Ectodermal cell (in vitro differentiated cells): ENCODE results near the gene MCF2L.

Experiments used
- H3K27ac ChIP-seq: 2 replicates; pipeline ENCODE4 v1.7.0; 2013; ENCODE audit warnings: mild to moderate bottlenecking, low read depth, low read length; ENCODE audit not compliant: insufficient read depth, poor library complexity, severe bottlenecking
- H3K27me3 ChIP-seq: 2 replicates; pipeline ENCODE4 v1.7.0; 2013; ENCODE audit warnings: mild to moderate bottlenecking, low read length; ENCODE audit not compliant: insufficient read depth, control insufficient read depth, poor library complexity, severe bottlenecking
- H3K36me3 ChIP-seq: one replicate; pipeline ENCODE4 v1.7.0; 2013; ENCODE audit warnings: low read length; ENCODE audit not compliant: control insufficient read depth, insufficient read depth
- H3K4me1 ChIP-seq: one replicate; pipeline ENCODE4 v1.7.0; 2013; ENCODE audit warnings: low read length; ENCODE audit not compliant: control insufficient read depth, insufficient read depth
- H3K4me3 ChIP-seq: 2 replicates; pipeline ENCODE4 v1.7.0; 2013; ENCODE audit warnings: low read depth, low read length, control low read depth; ENCODE audit not compliant: insufficient read depth
- H3K9me3 ChIP-seq: 2 replicates; pipeline ENCODE4 v1.7.0; 2013; ENCODE audit warnings: mild to moderate bottlenecking, low read length, moderate library complexity; ENCODE audit not compliant: control insufficient read depth
- WGBS, 2 experiments: methylation state at CpG; one replicate each; pipeline ENCODE4 v1.1.7; 2013; ENCODE audit warnings: missing lambda C conversion rate in 2 of 2; 5-methylcytosine and 5-hydroxymethylcytosine counted together

Gene MCF2L

GRCh38 chr13:113058988-113059850 is 90.2 kb downstream of the MCF2L start:
- WGBS, 2 experiments: 95 to 96% methylated on average over 22 of the region's 22 CpGs
- no peak overlapping the region for H3K4me3 ChIP-seq

DNA sequence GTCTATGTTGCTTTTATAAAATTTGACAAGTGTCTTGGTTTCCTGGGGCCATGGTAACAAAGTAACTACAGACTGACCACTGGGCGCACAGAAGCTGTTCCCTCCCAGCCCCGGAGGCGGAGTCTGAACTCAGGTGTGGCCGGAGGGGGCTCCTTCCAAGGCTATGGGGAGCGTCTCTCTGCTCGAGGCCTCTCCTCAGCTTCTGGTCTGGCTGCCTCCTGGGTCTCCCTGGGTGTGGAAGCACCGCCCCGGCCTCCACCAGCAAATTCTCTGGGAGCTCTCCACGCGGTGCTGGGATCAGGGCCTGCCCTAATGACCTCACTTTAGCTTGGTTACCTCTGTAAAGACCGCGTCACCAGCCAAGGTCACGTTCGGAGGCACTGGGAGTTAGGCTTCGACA is 90.9 kb downstream of the MCF2L start:
- H3K4me1 ChIP-seq: peaks cover 7% of the 10 kb centered on the region
- H3K27ac ChIP-seq: no peak overlapping the region
- 84 to 86% methylated on average over 15 of the region's 15 CpGs for WGBS, 2 experiments

More at GRCh38 chr13:113058988-113059850, 90.2 kb downstream of the MCF2L start:
- peaks cover 7% of the 10 kb centered on the region for H3K4me1 ChIP-seq
- no peaks in the 10 kb centered on the region for H3K36me3 ChIP-seq
- H3K9me3 ChIP-seq: no peaks in the 10 kb centered on the region
- no peak overlapping the region for H3K27ac ChIP-seq
- H3K27me3 ChIP-seq: no peaks in the 10 kb centered on the region

DNA sequence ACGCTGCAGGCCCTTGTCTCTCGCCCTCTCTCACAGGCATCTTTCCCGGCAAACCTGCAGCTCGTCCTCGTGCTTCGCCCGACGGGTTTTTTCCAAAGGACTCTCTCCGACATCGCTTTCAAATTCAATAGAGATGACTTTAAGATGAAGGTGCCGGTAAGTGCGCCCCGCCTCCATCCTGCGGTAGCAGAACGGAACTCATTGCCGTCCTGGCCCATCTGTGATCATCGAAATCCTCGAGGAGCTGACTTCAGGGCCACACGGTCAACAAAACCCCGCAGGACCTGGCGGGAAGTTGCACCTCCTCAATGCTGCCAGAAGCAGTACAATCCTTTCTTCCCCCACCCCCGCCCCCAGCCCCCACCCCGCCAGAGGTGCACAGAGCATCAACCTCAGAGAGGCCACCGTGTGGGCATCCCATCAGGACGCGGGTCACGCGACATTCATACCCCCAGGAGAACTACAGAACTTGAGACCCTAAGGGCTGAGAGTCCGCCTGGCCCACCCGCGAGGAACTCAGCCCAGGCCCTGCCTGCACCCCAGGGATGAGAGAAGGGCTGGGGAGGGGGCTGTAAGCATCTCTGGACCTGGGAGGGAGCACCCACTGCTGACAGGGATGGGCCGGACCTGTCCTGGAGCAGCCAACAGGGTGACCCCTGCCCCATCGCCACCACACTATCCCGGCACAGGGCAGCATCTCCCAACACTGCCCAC is 91.7 kb downstream of the MCF2L start:
- no peaks in the 10 kb centered on the region for H3K36me3 ChIP-seq
- no peak overlapping the region for H3K4me3 ChIP-seq
- no peaks in the 10 kb centered on the region for H3K9me3 ChIP-seq
- no peak overlapping the region for H3K27ac ChIP-seq
- H3K27me3 ChIP-seq: no peaks in the 10 kb centered on the region
- 92 to 94% methylated on average over 32 to 33 of the region's 34 CpGs for whole genome bisulfite sequencing, 2 experiments
- peaks cover 1% of the 10 kb centered on the region for H3K4me1 ChIP-seq

More for the DNA sequence above, 90.9 kb downstream of the MCF2L start:
- H3K27me3 ChIP-seq: no peaks in the 10 kb centered on the region
- no peak overlapping the region for H3K4me3 ChIP-seq
- no peaks in the 10 kb centered on the region for H3K36me3 ChIP-seq
- no peaks in the 10 kb centered on the region for H3K9me3 ChIP-seq

DNA sequence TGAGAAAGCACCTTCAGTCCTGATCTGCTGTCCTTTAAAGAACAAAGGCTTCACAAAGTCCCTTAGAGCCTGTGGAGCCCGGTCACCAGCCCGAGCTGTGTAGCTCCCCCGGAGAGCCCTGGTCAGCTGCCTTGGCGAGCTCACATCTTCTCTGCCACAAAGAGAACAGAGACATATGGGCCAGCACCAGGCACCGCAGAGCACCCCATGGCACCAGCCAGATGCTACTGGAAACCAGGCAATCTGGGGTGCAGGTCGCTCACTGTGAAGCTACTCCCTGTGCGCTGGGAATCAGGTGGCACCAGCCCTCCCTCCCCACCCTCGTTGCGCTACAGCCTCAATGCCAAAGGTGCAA is 92.2 kb downstream of the MCF2L start:
- 94 to 95% methylated on average over 9 of the region's 9 CpGs for WGBS, 2 experiments
- no peaks in the 10 kb centered on the region for H3K4me1 ChIP-seq
- H3K36me3 ChIP-seq: no peaks in the 10 kb centered on the region
- no peak overlapping the region for H3K27ac ChIP-seq
- no peaks in the 10 kb centered on the region for H3K27me3 ChIP-seq
- no peak overlapping the region for H3K4me3 ChIP-seq
- H3K9me3 ChIP-seq: no peaks in the 10 kb centered on the region

- Histone ChIP-seq H3K27me3 (no peaks in the 10 kb centered on the region), H3K36me3 (no peaks in the 10 kb centered on the region), H3K27ac (no peak overlapping the region), H3K9me3 (no peaks in the 10 kb centered on the region), H3K4me3 (no peak overlapping the region), H3K4me1 (no peaks in the 10 kb centered on the region)
- 94 to 96% methylated on average over 14 of the region's 14 CpGs for WGBS, 2 experiments
Observed at GRCh38 chr13:113061796-113062425, 92.9 kb downstream of the MCF2L start.

GRCh38 chr13:113062691-113063090 is 93.7 kb downstream of the MCF2L start:
- H3K9me3 ChIP-seq: no peaks in the 10 kb centered on the region
- H3K36me3 ChIP-seq: no peaks in the 10 kb centered on the region
- WGBS, 2 experiments: 95 to 97% methylated on average over 14 of the region's 14 CpGs
- H3K27ac ChIP-seq: no peak overlapping the region
- H3K4me1 ChIP-seq: no peaks in the 10 kb centered on the region
- no peak overlapping the region for H3K4me3 ChIP-seq
- no peaks in the 10 kb centered on the region for H3K27me3 ChIP-seq

GRCh38 chr13:113063091-113063491 is 94.1 kb downstream of the MCF2L start:
- no peaks in the 10 kb centered on the region for H3K36me3 ChIP-seq
- H3K4me1 ChIP-seq: no peaks in the 10 kb centered on the region
- no peaks in the 10 kb centered on the region for H3K9me3 ChIP-seq
- H3K27ac ChIP-seq: no peak overlapping the region
- H3K27me3 ChIP-seq: no peaks in the 10 kb centered on the region
- WGBS, 2 experiments: 94 to 96% methylated on average over 22 of the region's 22 CpGs
- H3K4me3 ChIP-seq: no peak overlapping the region

GRCh38 chr13:113064000-113064533 is 95.1 kb downstream of the MCF2L start:
- WGBS, 2 experiments: 92 to 93% methylated on average over 29 of the region's 29 CpGs
- no peaks in the 10 kb centered on the region for H3K27me3 ChIP-seq
- H3K27ac ChIP-seq: no peak overlapping the region
- H3K4me3 ChIP-seq: no peak overlapping the region
- no peaks in the 10 kb centered on the region for H3K4me1 ChIP-seq
- no peaks in the 10 kb centered on the region for H3K36me3 ChIP-seq
- no peaks in the 10 kb centered on the region for H3K9me3 ChIP-seq

DNA sequence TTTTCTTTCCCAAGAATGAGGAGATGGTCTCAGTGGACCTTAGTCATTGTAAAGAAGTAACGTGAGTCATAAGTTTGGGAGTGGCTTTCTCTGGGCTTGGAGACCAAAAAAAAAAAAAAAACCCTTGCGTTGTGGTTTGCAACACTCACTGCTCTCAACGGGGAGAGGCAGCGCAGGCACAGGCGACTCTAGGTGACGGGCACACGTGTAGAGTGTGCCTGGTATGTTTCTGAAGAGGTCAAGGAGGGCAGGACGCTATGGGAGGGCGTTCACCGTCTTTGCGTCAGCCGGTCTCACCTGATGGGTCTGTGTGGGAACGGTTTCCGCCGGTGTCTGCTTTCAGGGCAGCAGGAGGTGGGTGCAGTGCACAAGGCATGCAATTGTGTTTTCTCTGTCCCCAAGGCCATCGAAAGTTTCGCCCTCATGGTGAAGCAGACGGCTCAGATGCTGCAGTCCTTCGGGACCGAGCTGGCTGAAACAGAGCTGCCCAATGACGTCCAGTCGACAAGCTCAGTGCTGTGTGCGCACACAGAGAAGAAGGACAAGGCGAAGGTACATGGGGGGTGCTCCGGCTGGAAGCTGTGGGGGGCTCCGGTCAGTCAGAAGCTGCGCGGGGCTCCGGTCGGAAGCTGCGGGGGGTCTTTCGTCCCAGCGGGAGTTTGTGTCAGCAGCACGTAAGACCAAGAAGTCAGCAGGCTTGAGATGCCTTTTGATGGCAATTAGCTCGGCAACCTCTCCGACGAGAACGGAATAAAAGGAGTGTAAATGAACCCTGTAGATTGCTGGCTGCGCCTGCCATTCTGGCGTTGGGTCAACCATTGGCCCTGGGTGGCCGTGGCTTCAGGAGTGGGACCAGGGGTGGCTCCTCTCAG is 95.8 kb downstream of the MCF2L start:
- Histone ChIP-seq H3K36me3 (no peaks in the 10 kb centered on the region), H3K27ac (no peak overlapping the region), H3K27me3 (no peaks in the 10 kb centered on the region), H3K4me1 (no peaks in the 10 kb centered on the region), H3K4me3 (no peak overlapping the region), H3K9me3 (no peaks in the 10 kb centered on the region)
- 87 to 88% methylated on average over 41 of the region's 41 CpGs for WGBS, 2 experiments
